Activated T-helper 1 cell treated with Interleukin-2 at 50 U/mL for 16 hours (primary cell): ENCODE data around the gene SCARF2.
"Not testable (repeated sequence)": the region's sequence is repeated elsewhere in the genome, so short reads cannot be mapped to it uniquely, and the experiment has no call there.

Source experiments
- DNase-seq: peaks from one replicate; pipeline ENCODE4 v3.0.0-alpha.2; 2020; ENCODE audit warnings: low read depth

The SCARF2 gene

DNA sequence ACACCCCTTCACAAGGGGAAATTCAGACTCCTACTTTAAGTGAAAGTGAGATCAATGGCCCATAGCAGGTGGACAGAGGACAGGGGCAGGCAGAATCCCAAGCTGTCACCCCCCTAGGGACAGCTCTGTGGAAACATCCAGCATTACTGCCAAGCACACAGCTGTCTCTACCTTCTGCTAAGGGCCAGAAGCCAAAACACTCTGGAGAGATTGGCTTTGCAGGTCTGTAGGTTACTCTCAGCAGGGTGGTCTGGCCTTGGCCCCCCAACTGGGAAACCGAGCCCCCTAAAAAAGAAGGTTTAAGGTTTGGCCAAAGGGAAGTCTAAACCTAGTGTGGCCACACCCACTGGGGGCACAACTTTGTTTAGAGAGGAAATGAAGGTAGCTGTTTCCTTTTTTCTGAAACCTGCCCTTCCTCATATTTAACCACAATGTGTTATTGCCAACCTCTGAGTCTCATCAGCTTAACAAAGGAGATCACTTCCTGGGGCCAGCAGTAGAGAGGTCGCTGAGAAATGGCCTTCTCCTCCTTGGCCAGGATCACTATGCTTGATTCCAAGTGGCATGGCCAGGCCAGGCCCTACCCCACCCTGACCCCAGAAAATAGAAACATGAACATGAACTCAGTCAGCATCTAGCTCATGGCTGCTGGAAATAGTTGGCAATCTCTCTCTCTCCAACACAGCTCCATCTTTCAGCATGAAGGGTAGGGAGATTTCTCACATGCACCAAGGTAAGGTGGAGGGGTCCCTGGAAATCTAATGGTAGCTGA is 25.9 kb upstream of the SCARF2 start:
- peak; percentile 29 for DNase-seq

DNA sequence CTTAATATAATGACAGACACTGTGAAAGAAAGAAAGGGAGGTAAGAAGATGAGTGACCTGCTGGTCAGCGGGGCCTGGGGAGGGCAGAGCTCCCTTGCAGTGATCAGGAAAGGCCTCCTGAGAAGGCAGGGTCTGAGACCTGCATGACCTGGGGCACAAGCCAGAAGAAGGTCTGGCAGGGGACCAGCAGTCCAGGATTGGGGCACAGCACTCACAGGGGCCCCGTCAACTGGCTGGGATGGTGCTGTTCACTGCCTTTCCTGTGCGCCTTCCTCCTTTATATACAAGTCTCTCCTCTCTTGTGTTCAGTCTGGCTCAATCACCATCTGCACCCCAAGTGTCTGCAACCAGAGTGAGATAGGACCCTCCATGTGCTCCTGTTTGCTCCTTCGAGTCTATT is 22.2 kb upstream of the SCARF2 start:
- DNase-seq, result no peak

DNA sequence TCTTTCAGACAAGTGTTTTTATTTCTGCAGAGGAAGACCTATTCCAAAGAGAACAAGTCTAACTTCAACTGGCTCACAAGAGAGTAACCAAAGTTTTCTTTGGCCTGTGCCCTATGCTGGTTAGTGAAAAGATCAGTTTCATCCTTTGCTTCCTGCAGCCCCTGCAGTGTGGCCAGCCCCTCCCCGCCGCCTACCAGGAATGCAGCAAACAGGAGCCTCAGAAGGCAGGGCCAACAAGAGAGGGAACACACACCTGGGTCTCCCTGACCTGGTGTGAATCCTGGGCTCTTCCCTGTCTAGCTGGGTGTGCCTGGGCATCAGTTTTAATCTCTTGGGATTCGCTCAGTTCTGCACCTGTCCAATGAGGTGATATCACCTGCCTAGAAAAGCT is 21.5 kb upstream of the SCARF2 start:
- no peak for DNase-seq

DNA sequence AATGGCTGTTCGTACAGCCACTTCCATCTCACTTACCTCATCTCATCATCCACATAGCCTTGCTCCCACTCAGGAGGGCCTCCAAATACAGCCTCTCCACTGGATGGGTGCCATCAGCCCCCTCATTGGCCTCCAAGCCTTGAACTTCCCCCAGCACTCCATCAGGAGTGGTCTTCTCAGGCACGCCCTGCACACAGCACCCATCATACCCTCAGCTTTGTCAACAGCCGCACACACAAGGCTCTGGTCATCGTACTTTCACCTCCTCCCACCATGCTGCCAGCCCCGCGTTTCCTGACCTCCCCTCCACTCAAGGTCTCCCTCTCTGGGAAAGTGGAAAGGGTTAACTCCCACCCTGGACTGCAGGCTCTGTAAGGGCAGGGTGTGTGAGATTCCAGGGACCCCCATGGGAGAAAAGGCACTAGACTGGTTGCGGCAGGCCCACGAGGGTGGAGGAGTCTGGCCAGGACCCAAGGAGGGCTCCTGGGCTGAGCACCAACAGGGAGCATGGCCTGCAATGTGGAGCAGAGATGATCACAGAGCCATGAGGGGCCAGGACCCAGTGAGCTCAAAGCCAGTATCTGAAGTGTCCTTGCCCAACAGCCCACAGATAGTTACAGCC is 21.0 kb upstream of the SCARF2 start:
- DNase-seq, result no peak

DNA sequence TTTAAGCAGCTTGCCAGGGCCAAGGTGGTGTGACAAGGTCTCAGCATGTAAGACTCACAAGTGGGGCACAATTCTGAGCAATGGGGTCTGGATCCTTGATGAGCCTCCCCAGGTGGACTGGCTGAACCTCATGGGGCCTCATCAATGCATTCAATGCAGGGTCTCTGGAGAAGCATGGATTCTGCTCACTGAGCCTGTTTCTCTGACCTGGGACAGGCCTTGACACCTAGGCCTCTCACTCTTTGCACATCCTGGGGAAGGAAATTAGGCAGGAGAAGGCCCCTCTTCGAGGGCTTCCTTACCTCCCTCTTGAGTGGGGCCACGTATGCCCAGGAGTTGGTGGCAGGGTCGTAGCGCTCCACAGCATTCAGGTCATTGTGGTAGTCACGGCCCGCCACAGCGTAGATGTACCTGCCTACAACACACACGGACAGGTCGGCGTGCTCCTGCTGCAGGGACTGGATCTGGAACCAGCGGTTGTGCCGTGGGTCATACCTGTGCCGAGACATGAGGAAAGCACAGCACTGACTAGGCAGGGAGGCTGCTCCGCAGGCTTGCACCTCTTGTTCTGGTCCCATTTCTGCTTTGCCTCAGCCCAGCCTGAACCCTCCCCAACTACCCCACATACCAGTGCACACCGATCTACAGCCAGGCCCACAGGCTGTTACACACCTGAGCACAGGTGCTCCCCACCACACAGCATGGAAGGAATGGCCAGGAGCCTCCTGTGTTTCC is 20.0 kb upstream of the SCARF2 start:
- no peak for DNase-seq

- no peak for DNase-seq
Measured at GRCh38 chr22:20456722-20457076, 19.1 kb upstream of the SCARF2 start.

GRCh38 chr22:20456064-20456721 is 18.6 kb upstream of the SCARF2 start:
- peak; percentile 57 for DNase-seq

- DNase-seq, result no peak
Measured at GRCh38 chr22:20455709-20456063, 18.1 kb upstream of the SCARF2 start.

- DNase-seq, result no peak
Measured at GRCh38 chr22:20453222-20453621, 15.6 kb upstream of the SCARF2 start.

- DNase-seq, result no peak
Measured at GRCh38 chr22:20451920-20452319, 14.3 kb upstream of the SCARF2 start.

DNA sequence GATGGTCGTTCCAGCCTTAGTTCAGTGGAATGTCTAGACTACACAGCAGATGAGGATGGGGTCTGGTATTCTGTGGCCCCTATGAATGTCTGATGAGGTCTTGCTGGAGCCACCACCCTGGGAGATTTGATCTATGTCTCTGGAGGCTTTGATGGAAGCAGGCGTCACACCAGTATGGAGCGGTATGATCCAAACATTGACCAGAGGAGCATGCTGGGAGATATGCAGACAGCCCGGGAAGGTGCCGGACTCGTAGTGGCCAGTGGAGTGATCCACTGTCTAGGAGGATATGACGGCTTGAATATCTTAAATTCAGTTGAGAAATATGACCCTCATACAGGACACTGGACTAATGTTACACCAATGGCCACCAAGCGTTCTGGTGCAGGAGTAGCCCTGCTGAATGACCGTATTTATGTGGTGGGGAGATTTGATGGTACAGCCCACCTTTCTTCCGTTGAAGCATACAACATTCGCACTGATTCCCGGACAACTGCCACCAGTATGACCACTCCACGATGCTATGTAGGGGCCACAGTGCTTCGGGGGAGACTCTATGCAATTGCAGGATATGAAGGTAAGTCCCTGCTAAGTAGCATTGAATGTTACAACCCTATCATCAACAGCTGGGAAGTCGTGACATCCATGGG is 13.6 kb upstream of the SCARF2 start:
- DNase-seq, result not testable (repeated sequence)

DNA sequence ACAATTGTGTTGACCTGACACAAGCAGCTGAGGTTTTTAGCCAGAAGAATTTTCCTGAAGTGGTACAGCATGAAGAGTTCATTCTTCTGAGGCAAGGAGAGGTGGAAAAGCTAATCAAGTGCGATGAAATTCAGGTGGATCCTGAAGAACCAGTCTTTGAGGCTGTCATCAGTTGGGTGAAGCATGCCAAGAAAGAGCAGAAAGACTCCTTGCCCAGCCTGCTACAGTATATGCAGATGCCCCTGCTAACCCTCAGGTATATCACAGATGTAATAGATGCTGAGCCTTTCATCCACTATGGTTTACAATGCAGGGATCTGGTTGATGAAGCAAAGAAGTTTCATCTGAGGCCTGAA is 12.9 kb upstream of the SCARF2 start:
- DNase-seq, result no peak

DNA sequence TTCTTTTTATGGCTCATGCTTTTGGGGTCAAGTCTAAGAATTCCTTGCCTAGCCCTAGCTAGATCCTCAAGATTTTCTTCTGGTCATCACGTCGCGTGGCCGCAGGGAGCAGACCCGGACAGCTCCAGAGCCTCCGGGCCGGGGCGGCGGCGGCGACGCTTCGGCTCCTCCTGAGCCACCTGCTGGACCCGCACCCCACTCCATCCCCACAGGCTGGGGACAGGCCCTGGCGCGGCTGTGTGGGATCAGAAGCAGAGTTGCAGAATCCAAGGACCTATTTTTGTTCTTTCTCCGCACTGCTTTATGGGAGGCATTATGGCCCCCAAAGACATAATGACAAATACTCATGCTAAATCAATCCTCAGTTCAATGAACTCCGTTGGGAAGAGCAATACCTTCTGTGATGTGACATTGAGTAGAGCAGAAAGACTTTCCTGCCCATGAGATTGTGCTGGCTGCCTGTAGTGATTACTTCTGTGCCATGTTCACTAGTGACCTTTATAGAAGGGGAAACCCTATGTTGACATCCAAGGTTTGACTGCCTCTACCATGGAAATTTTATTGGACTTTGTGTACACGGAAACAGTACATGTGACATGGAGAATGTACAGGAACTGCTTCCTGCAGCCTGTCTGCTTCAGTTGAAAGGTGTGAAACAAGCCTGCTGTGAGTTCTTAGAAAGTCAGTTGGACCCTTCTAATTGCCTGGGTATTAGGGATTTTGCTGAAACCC is 12.4 kb upstream of the SCARF2 start:
- no peak for DNase-seq

GRCh38 chr22:20448630-20449029 is 11.0 kb upstream of the SCARF2 start:
- no peak for DNase-seq

- DNase-seq, result no peak
Measured at GRCh38 chr22:20446383-20446970, 8.9 kb upstream of the SCARF2 start.

DNA sequence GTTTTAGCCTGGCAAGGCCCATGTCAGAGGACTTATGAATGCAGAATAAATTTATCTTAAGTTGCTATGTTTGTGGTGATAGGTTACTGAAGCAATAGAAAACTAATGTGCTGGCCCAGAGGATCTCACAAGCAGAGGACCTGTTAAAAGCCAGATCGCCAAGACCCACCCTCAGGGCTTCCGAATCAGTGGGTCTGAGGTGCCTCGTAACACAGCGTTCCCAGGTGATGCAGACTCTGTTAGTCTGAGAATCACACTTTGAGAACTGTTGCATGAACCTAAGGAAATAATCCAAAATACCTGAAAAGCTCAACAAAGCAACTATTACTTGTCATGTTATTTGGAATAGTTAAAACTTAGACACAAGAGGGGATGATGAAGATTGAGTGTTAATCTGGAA is 6.7 kb upstream of the SCARF2 start:
- DNase-seq, result no peak

- no peak for DNase-seq
Measured at GRCh38 chr22:20442485-20443284, 5.1 kb upstream of the SCARF2 start.

- no peak for DNase-seq
Measured at GRCh38 chr22:20441631-20442484, 4.2 kb upstream of the SCARF2 start.
